ENCODE data around the gene NAGK.
"Not testable (repeated sequence)": the region's sequence is repeated elsewhere in the genome, so short reads cannot be mapped to it uniquely, and the experiment has no call there.

NAGK gene

DNA sequence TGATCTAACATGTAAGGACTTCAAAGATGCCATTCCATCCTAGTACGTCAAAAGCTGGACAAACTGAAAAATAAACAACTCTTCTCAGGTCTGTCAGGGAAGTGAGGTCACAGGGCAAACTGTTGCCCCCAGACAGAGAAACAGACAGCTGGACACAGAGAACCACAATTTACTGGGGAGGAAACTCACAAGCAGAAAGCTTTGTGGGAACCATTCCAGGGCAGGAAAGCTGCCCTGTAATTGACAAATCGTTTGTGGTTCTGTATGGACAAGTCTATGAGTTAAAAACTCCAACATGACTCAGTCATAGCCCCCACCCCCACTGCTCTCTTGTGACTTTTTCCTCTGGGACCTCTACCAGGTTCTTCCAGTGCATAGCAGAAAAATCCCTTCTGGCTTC, 33.2 kb downstream of the NAGK start:
- no peaks in the 10 kb centered on the region for H3K36me3 ChIP-seq (ENCODE audit: insufficient read depth, low read length)
- H4K20me1 ChIP-seq (ENCODE audit: insufficient read depth, low read length, poor library complexity, severe bottlenecking) = no peaks in the 10 kb centered on the region
- no peak overlapping the region for H2AFZ ChIP-seq (ENCODE audit: low read length)
- no peaks in the 10 kb centered on the region for H3K4me1 ChIP-seq (ENCODE audit: insufficient read depth, low read length, poor library complexity, severe bottlenecking)
- no peaks in the 10 kb centered on the region for H3K27me3 ChIP-seq (ENCODE audit: insufficient read depth, low read length, poor library complexity, severe bottlenecking)
- TF ChIP-seq EZH2phosphoT487 (IDR thresholded peaks at IDR 0.05; ENCODE audit: borderline replicate concordance) = no peak
- TF ChIP-seq CTCF (conservative IDR thresholded peaks at IDR 0.05; ENCODE audit: low read length) = no peak
- no peaks in the 10 kb centered on the region for H3F3A ChIP-seq (ENCODE audit: low read depth)
- no peaks in the 10 kb centered on the region for H3K79me2 ChIP-seq (ENCODE audit: insufficient read depth, low read length)
- H3K9me3 ChIP-seq (ENCODE audit: insufficient read depth, low read depth, low read length) = no peaks in the 10 kb centered on the region
- H3K4me2 ChIP-seq (ENCODE audit: low read depth, low read length, poor library complexity, severe bottlenecking) = no peak overlapping the region
- no peak overlapping the region for H3K4me3 ChIP-seq (ENCODE audit: low read length, poor library complexity, severe bottlenecking)
- no peak overlapping the region for H3K9ac ChIP-seq (ENCODE audit: low read depth, low read length, poor library complexity, severe bottlenecking)
- H3K9me2 ChIP-seq (replicated peaks; ENCODE audit: low read depth, low read length) = no peaks in the 10 kb centered on the region

DNA sequence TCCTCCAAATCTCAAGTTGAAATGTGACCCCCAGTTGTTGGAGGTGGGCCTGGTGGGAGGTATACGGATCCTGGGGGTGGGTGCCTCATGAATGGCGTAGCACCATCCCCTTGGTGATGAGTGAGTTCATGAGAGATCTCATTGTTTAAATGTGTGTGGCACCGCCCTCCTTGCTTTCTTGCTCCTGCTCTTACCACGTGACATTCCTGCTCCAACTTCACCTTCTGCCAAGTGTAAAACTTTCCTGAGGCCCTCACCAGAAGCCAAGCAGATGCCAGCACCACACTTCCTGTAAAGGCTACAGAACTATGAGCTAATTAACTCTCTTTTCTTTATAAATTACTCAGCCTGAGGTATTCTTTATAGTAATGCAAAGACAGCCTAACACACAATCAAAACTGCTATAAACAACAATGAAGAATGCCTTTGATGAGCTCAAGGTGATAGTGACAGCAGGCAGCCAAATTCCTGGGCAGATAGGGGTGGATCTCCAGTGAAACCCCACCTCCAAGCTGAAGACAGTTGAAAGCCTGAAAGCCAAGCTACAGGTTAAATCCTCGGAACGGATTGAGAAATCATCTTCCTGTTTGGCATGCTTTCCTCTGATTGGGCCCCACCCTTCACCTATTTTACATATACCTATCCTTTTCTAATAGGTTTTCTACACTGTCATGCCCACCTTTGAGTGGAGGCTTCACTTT, 34.7 kb downstream of the NAGK start:
- Histone ChIP-seq H3K4me1 (ENCODE audit: insufficient read depth, low read length, poor library complexity, severe bottlenecking) (no peaks in the 10 kb centered on the region), H3K9me3 (ENCODE audit: insufficient read depth, low read depth, low read length) (no peaks in the 10 kb centered on the region), H3K9me2 (replicated peaks; ENCODE audit: low read depth, low read length) (no peaks in the 10 kb centered on the region), H3K79me2 (ENCODE audit: insufficient read depth, low read length) (no peaks in the 10 kb centered on the region), H3K4me3 (ENCODE audit: low read length, poor library complexity, severe bottlenecking) (no peak overlapping the region), H3F3A (ENCODE audit: low read depth) (no peaks in the 10 kb centered on the region), H3K27me3 (ENCODE audit: insufficient read depth, low read length, poor library complexity, severe bottlenecking) (no peaks in the 10 kb centered on the region), H4K20me1 (ENCODE audit: insufficient read depth, low read length, poor library complexity, severe bottlenecking) (no peaks in the 10 kb centered on the region), H2AFZ (ENCODE audit: low read length) (no peak overlapping the region), H3K9ac (ENCODE audit: low read depth, low read length, poor library complexity, severe bottlenecking) (no peak overlapping the region), H3K36me3 (ENCODE audit: insufficient read depth, low read length) (no peaks in the 10 kb centered on the region), H3K4me2 (ENCODE audit: low read depth, low read length, poor library complexity, severe bottlenecking) (no peak overlapping the region)
- no peak for TF ChIP-seq CTCF (conservative IDR thresholded peaks at IDR 0.05; ENCODE audit: low read length)
- no peak for TF ChIP-seq EZH2phosphoT487 (IDR thresholded peaks at IDR 0.05; ENCODE audit: borderline replicate concordance)

DNA sequence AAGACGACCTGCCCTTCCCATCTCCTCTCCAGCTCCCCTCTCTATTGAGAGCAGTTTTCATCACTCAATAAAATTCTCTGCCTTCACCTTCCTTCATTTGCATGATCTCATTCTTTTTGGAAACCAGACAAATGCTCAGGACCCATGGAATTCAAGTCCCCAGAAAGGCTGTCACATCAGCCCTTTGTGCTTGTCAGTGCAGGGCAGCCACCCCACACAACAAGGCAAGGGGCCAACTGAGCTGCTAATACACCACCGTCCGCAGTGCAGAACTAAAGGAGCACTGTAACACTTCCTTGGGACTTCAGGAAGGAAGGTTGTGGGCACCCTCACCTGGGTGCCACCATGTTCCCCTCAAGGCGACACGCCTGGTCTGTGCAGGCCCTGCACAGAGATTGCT, 35.4 kb downstream of the NAGK start:
- Histone ChIP-seq H3K4me1 (ENCODE audit: insufficient read depth, low read length, poor library complexity, severe bottlenecking) (no peaks in the 10 kb centered on the region), H2AFZ (ENCODE audit: low read length) (no peak overlapping the region), H3K4me3 (ENCODE audit: low read length, poor library complexity, severe bottlenecking) (no peak overlapping the region), H4K20me1 (ENCODE audit: insufficient read depth, low read length, poor library complexity, severe bottlenecking) (no peaks in the 10 kb centered on the region), H3K27me3 (ENCODE audit: insufficient read depth, low read length, poor library complexity, severe bottlenecking) (no peaks in the 10 kb centered on the region), H3K9me2 (replicated peaks; ENCODE audit: low read depth, low read length) (no peaks in the 10 kb centered on the region), H3K9me3 (ENCODE audit: insufficient read depth, low read depth, low read length) (no peaks in the 10 kb centered on the region), H3K4me2 (ENCODE audit: low read depth, low read length, poor library complexity, severe bottlenecking) (no peak overlapping the region), H3K79me2 (ENCODE audit: insufficient read depth, low read length) (no peaks in the 10 kb centered on the region), H3K36me3 (ENCODE audit: insufficient read depth, low read length) (no peaks in the 10 kb centered on the region; the same call in 1 of the 2 replicates), H3K9ac (ENCODE audit: low read depth, low read length, poor library complexity, severe bottlenecking) (no peak overlapping the region), H3F3A (ENCODE audit: low read depth) (no peaks in the 10 kb centered on the region)
- TF ChIP-seq CTCF (conservative IDR thresholded peaks at IDR 0.05; ENCODE audit: low read length) (no peak), EZH2phosphoT487 (IDR thresholded peaks at IDR 0.05; ENCODE audit: borderline replicate concordance) (no peak)

- not testable (repeated sequence) for H3K79me2 ChIP-seq (ENCODE audit: insufficient read depth, low read length); H3K4me1 ChIP-seq (ENCODE audit: insufficient read depth, low read length, poor library complexity, severe bottlenecking); H3K27me3 ChIP-seq (ENCODE audit: insufficient read depth, low read length, poor library complexity, severe bottlenecking); H3K9me2 ChIP-seq (replicated peaks; ENCODE audit: low read depth, low read length); H4K20me1 ChIP-seq (ENCODE audit: insufficient read depth, low read length, poor library complexity, severe bottlenecking); H2AFZ ChIP-seq (ENCODE audit: low read length); H3K36me3 ChIP-seq (ENCODE audit: insufficient read depth, low read length); H3K9me3 ChIP-seq (ENCODE audit: insufficient read depth, low read depth, low read length); H3K4me3 ChIP-seq (ENCODE audit: low read length, poor library complexity, severe bottlenecking); H3K4me2 ChIP-seq (ENCODE audit: low read depth, low read length, poor library complexity, severe bottlenecking); H3F3A ChIP-seq (ENCODE audit: low read depth); H3K9ac ChIP-seq (ENCODE audit: low read depth, low read length, poor library complexity, severe bottlenecking)
These were observed 38.0 kb downstream of the NAGK start for GRCh38 chr2:71106463-71106862.
